OCI-LY1 (cell line): ENCODE data around the gene BORA.

ENCODE experiments used
- EZH2 ChIP-seq: fragments of 200-600 bp; sonication (generic), shearing (Covaris generic); IDR thresholded peaks from 2 replicates; pipeline ENCODE4 v1.8.0; 2017; ENCODE audit warnings: borderline replicate concordance, mixed run types, mild to moderate bottlenecking, antibody characterized with exemption, low read length, moderate library complexity, mixed read lengths
- TF ChIP-seq, protein P1 (sequence below): fragments of 200-600 bp; sonication (generic), shearing (Covaris generic); IDR thresholded peaks from 2 replicates; pipeline ENCODE4 v1.5.1; 2017; ENCODE audit warnings: mild to moderate bottlenecking, antibody characterized with exemption, low read length, moderate library complexity, mixed read lengths

DNA sequence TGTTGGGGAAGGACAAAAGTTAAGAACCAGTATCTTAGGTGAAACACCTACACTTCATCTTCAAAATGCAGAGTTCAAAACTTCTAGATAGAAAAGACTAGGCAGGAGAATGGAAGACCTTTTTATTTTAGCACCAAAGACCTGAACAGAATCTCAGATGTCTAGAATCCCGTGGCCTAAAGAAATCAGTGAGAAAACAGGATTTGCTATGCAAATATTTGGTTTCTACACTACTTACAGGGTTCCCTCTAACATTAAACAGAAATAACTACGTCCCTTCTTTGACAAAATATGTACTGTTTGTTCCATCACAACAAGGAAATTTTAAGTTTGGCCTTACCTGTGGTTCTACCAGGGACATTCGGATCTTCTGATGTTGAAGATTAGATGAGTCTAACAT lies 32.5 kb downstream of the BORA start:
- TF ChIP-seq, protein P1, sequence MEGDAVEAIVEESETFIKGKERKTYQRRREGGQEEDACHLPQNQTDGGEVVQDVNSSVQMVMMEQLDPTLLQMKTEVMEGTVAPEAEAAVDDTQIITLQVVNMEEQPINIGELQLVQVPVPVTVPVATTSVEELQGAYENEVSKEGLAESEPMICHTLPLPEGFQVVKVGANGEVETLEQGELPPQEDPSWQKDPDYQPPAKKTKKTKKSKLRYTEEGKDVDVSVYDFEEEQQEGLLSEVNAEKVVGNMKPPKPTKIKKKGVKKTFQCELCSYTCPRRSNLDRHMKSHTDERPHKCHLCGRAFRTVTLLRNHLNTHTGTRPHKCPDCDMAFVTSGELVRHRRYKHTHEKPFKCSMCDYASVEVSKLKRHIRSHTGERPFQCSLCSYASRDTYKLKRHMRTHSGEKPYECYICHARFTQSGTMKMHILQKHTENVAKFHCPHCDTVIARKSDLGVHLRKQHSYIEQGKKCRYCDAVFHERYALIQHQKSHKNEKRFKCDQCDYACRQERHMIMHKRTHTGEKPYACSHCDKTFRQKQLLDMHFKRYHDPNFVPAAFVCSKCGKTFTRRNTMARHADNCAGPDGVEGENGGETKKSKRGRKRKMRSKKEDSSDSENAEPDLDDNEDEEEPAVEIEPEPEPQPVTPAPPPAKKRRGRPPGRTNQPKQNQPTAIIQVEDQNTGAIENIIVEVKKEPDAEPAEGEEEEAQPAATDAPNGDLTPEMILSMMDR: no peak
- no peak for TF ChIP-seq EZH2
